NCI-H1694 (cell line): ENCODE results near the gene GLT1D1.

Experiments used
- DNase-seq: peaks from one replicate; lab custom pipeline; 2025; lab: John Stamatoyannopoulos, UW

GLT1D1 gene

GRCh38 chr12:128916425-128916824 is 63.1 kb downstream of the GLT1D1 start:
- DNase-seq = no peak

DNA sequence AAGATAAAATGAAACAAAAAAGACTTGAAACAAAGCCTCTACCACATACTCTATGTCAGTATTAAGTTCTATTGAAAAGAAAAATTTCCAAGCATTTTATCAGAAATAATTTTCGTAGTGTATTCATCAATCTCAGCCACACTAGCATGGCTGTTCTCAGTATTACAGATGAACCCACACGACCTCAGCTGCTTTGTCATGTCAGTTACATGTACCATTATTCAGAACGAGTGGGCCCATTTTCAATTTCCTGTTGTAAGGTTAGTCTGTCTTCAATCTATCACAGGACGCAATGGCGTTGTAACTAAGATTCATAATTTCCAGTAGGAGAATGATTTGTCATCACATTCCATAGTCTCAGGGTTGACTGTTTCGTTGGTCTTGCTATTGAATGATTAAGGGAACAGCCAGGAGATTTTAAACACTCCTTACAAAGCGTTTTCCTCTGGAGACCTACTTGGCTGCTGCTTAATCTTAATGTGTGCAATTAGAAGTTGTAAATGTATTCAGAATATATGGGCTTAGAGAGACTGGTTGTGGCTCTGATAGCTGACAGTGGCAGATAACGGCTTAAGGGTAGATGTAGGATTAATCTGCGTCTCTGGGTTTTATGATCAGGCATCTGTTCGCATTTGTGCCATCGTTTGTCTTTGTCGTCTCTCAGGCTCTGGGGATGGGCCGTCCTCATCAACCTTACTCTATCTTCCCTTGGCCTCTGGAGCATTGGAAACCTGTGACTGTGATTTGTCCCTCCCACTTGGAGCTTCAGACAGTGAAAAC is 65.4 kb downstream of the GLT1D1 start:
- DNase-seq = no peak

- DNase-seq = no peak
Observed at GRCh38 chr12:128920468-128920867, 67.2 kb downstream of the GLT1D1 start.

- no peak for DNase-seq
Observed at GRCh38 chr12:128928361-128928760, 75.1 kb downstream of the GLT1D1 start.

GRCh38 chr12:128929057-128929456 is 75.8 kb downstream of the GLT1D1 start:
- DNase-seq = no peak

GRCh38 chr12:128930606-128931005 is 77.3 kb downstream of the GLT1D1 start:
- DNase-seq = no peak

- DNase-seq = no peak
Observed at GRCh38 chr12:128932521-128932920, 79.2 kb downstream of the GLT1D1 start.

- no peak for DNase-seq
Observed at GRCh38 chr12:128933039-128933438, 79.8 kb downstream of the GLT1D1 start.

GRCh38 chr12:128933926-128934325 is 80.6 kb downstream of the GLT1D1 start:
- DNase-seq = no peak

DNA sequence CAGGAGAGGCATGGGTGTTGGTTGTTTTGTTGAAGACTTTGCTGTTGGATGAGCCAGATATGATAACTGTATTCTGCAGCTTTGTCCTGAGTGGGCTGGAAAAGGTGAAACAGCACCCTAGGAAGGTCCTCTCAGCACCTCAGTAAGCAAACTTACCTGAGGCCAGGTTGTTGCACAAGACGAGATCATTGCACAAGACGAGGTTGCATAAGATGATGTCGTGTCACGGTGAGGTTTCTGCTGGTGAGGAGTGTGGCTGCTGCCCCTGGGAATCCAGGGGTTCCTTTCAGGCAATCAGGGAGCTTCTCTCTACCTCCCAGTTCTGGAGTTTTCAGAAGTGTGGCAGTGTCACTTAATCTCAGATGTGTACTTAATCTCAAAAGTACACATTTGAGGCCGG is 85.6 kb downstream of the GLT1D1 start:
- DNase-seq = no peak

- no peak for DNase-seq
Observed at GRCh38 chr12:128940090-128940888, 87.0 kb downstream of the GLT1D1 start.

GRCh38 chr12:128940974-128941373 is 87.7 kb downstream of the GLT1D1 start:
- DNase-seq = no peak

- no peak for DNase-seq
Observed at GRCh38 chr12:128942960-128943477, 89.7 kb downstream of the GLT1D1 start.

DNA sequence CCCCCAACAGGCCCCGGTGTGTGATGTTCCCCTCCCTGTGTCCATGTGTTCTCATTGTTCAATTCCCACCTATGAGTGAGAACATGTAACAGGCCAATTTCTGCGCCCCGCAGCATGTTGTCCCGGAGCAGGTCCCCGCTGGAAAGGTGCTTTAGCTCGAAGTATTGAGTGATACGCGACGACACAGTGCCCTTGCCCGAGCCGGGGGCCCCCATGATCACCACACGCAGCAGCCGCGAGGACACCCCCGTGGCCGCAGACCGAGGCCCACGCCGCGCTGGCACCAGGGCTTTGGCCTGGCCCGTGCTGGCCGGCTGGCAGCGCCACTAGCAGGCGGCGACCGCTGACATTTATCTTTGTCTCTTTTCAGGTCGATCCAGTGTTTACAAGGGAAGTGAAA is 91.7 kb downstream of the GLT1D1 start:
- no peak for DNase-seq

GRCh38 chr12:128947209-128947608 is 93.9 kb downstream of the GLT1D1 start:
- DNase-seq = no peak

DNA sequence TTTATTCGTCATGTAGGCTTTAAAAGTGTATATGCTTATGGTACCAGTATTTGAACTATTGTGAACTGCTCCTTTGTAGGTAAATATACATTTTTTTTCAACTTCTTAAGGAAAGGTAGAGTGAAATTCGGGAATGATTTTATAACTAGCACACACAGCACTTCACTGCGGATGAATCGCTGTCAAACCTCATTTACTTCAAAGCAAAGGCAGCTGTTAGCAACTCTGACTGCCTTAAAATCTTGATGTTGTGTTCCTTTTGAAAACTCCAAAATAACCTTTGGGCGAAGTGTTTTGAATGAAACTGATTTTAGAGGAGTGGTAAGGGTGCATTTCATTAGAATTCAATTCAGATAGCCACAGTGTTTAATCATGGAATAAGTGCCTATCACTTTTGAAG is 95.8 kb downstream of the GLT1D1 start:
- DNase-seq = no peak

GRCh38 chr12:128951448-128951847 is 98.2 kb downstream of the GLT1D1 start:
- DNase-seq = no peak

DNA sequence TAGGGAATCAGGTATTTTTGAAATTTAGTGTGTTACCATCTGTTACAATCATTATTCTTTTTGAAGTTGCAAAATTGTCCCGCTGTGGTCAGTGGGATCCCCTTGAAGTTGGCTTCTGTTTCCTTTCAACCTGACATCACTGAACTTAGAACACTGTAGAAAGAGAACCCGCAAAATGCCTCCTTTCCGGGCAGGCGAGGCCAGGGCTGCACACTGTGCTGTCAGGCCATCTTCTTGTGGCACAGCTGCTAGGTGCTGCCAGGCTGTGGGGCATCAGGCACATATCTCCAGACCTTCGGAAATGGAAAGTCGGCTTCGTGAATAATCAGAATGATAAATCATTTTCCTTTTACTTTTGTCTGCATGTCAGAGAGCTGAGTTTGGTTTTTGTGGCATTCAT is 103.5 kb downstream of the GLT1D1 start:
- no peak for DNase-seq

GRCh38 chr12:128959901-128960300 is 106.6 kb downstream of the GLT1D1 start:
- no peak for DNase-seq

GRCh38 chr12:128961308-128961902 is 108.1 kb downstream of the GLT1D1 start:
- DNase-seq = no peak

DNA sequence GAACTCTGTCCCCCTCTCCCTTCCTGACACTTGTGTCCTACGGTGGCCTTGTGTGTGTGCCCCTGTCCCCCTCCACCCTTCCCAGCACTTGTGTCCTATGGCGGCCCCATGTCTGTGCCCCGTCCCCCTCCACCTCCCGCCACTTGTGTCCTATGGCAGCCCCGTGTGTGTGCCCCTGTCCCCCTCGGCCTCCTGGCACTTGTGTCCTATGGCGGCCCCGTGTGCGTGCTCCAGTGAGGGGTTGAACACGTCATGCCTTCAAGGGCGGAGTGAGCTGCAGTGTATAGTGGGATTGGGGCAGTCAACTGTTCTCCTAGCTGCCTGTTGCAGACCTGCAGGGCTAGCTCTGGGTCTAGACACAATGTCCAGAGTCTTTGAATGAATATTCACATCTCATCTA is 108.7 kb downstream of the GLT1D1 start:
- no peak for DNase-seq

- no peak for DNase-seq
Observed at GRCh38 chr12:128966203-128966810, 113.0 kb downstream of the GLT1D1 start.
